RWPE2 (cell line): ENCODE results near the gene EDN2.

ENCODE experiments used
- ATAC-seq: fragments of 200-7000 bp; cut with Tn5 transposase; 3 replicates; pipeline ENCODE4 v1.9.1; 2021; ENCODE audit warnings: low read depth
- DNase-seq: peaks from one replicate; pipeline ENCODE4 v3.0.0-alpha.2; 2020; ENCODE audit warnings: low spot score
- H3K27ac ChIP-seq: fragments of 450-650 bp; 2 replicates; pipeline ENCODE4 v1.5.1; 2017; ENCODE audit warnings: mild to moderate bottlenecking; ENCODE audit not compliant: poor library complexity, severe bottlenecking
- H3K27me3 ChIP-seq: fragments of 250-450 bp; sonication (Bioruptor Pico); 2 replicates; pipeline ENCODE4 v1.5.1; 2021; ENCODE audit warnings: mild to moderate bottlenecking, moderate library complexity; ENCODE audit not compliant: insufficient read depth, poor library complexity, severe bottlenecking
- H3K36me3 ChIP-seq: fragments of 250-450 bp; sonication (Bioruptor Pico); 2 replicates; pipeline ENCODE4 v1.5.1; 2020; ENCODE audit warnings: low read depth, mild to moderate bottlenecking, moderate library complexity
- H3K4me1 ChIP-seq: fragments of 250-450 bp; sonication (Bioruptor Pico); 2 replicates; pipeline ENCODE4 v1.5.1; 2021; ENCODE audit warnings: mild to moderate bottlenecking, moderate library complexity; ENCODE audit not compliant: insufficient read depth, poor library complexity, severe bottlenecking
- H3K4me3 ChIP-seq: fragments of 250-450 bp; sonication (Bioruptor Pico); 2 replicates; pipeline ENCODE4 v1.5.1; 2021; ENCODE audit warnings: mild to moderate bottlenecking, moderate library complexity; ENCODE audit not compliant: severe bottlenecking
- H3K9me3 ChIP-seq: fragments of 250-450 bp; sonication (Bioruptor Pico); 2 replicates; pipeline ENCODE4 v1.5.1; 2021; ENCODE audit warnings: mild to moderate bottlenecking, moderate library complexity; ENCODE audit not compliant: severe bottlenecking
- TF ChIP-seq, protein P1 (sequence below): fragments of 450-650 bp; IDR thresholded peaks from one replicate; pipeline ENCODE4 v1.5.1; 2017; ENCODE audit warnings: mild to moderate bottlenecking, moderate library complexity; ENCODE audit not compliant: poor library complexity, severe bottlenecking

Gene EDN2

DNA sequence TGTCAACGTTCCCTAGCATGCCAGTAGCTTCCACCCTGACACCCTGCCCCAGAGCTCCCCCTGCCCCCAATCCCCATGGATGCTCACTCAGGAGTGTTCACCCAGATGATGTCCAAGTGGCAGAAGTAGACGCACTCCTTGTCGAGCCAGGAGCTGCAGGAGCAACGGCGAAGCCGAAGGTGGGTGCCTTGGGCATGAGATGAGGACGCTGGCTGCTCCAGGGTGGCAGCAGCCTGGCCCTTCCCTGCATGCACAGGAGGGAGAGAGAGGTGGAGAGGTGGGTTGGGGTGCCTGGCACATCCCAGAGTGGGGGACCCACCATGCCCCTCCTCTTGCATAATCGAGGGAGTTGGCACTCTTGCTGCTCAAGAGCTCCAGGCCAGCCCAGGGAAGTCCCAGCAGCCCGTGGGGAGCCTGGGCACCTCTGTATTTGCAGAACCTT is 502 bp downstream of the EDN2 start:
- Histone ChIP-seq H3K27ac (no peak overlapping the region), H3K4me3 (peak overlapping the region; percentile 9), H3K36me3 (no peaks in the 10 kb centered on the region), H3K4me1 (peaks cover 32% of the 10 kb centered on the region), H3K27me3 (no peaks in the 10 kb centered on the region), H3K9me3 (no peaks in the 10 kb centered on the region)
- ATAC-seq (no peak), DNase-seq (no peak)
- TF ChIP-seq, protein P1, sequence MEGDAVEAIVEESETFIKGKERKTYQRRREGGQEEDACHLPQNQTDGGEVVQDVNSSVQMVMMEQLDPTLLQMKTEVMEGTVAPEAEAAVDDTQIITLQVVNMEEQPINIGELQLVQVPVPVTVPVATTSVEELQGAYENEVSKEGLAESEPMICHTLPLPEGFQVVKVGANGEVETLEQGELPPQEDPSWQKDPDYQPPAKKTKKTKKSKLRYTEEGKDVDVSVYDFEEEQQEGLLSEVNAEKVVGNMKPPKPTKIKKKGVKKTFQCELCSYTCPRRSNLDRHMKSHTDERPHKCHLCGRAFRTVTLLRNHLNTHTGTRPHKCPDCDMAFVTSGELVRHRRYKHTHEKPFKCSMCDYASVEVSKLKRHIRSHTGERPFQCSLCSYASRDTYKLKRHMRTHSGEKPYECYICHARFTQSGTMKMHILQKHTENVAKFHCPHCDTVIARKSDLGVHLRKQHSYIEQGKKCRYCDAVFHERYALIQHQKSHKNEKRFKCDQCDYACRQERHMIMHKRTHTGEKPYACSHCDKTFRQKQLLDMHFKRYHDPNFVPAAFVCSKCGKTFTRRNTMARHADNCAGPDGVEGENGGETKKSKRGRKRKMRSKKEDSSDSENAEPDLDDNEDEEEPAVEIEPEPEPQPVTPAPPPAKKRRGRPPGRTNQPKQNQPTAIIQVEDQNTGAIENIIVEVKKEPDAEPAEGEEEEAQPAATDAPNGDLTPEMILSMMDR: no peak

DNA sequence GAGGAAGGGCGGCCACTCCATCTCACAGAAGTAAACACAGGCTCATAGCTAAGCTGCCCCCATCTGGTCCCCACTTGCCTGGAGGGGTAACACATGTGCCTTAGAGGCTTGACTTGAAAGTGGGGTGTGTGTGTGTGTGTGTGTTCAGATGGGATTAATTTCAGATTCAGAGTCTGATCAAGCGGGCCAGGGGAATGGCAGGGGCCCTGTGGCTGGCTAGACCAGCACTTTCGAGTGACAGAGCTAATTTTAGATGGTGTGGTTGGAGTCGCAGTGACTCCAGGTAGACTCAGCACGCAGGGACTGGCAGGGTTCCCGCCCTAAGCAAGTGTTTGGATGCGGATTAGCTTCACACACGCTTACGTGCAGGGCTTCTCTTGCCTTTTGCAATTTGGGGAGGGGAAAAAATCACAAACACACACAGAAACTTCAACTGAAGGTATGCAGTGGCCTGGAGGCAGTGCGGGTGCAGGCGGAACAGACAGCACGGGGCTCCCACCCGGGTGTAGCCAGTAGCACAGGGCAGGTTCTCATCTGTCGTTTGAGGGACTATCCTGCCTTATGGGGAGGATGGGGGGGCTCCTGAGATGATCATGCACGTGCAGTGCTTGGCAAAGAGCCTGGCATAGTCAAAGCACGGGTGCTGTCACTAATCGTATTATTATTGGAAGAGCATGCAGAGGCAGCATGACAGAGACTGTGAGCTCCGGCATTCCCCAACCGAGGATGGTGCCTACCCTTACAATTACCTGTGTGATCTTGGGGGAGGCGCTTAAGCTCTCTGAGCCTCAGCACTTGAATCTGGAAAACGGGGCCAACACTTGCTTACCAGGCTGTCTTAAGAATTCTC is 1.3 kb downstream of the EDN2 start:
- no peak overlapping the region for H3K4me3 ChIP-seq
- no peak for ATAC-seq
- no peak for DNase-seq
- H3K4me1 ChIP-seq: peaks cover 32% of the 10 kb centered on the region
- no peak overlapping the region for H3K27ac ChIP-seq
- H3K9me3 ChIP-seq: no peaks in the 10 kb centered on the region
- H3K36me3 ChIP-seq: no peaks in the 10 kb centered on the region
- TF ChIP-seq, protein P1: no peak
- H3K27me3 ChIP-seq: no peaks in the 10 kb centered on the region

DNA sequence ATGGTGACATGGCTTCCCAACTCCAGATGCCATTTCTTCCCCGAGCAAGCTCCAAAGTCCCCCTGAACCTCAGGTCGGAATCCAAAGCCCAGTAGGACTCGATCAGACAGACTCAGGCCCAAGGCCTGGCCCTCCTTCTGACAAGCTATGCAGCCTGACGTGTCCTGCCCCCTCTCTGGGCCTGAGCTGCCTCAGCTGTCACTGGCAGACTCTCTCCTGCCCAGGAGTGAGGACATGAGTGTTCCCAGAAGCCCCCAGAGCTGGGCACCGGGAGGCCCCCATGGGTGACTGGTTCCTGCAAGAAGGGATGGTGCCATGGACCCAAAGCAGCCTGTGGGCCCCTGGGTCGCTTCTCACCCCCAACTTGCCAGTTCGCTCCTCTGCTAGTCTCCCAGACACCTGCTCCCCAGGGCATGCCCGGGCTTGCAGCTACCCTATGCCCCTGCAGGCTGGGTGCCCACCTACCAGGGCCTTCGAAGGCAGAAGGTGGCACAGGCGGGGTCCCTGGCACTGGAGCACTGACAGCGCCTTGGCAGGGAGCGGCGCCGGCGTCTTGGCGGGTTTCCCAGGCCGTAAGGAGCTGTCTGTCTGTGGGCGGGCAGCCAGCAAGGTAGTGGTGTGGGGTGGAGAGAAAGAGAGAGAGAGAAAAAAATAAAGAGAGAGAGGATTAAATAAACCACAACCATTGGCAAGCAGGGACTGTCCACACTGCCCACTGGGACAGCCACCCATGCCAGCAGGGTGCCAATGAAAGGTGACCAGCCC is 2.3 kb downstream of the EDN2 start:
- H3K9me3 ChIP-seq: no peaks in the 10 kb centered on the region
- DNase-seq (peak; percentile 90), ATAC-seq (peak; percentile 42; the same call in 2 of the 3 replicates)
- no peaks in the 10 kb centered on the region for H3K36me3 ChIP-seq
- peaks cover 32% of the 10 kb centered on the region for H3K4me1 ChIP-seq
- H3K27me3 ChIP-seq: no peaks in the 10 kb centered on the region
- TF ChIP-seq, protein P1: no peak
- no peak overlapping the region for H3K4me3 ChIP-seq
- H3K27ac ChIP-seq: no peak overlapping the region

DNA sequence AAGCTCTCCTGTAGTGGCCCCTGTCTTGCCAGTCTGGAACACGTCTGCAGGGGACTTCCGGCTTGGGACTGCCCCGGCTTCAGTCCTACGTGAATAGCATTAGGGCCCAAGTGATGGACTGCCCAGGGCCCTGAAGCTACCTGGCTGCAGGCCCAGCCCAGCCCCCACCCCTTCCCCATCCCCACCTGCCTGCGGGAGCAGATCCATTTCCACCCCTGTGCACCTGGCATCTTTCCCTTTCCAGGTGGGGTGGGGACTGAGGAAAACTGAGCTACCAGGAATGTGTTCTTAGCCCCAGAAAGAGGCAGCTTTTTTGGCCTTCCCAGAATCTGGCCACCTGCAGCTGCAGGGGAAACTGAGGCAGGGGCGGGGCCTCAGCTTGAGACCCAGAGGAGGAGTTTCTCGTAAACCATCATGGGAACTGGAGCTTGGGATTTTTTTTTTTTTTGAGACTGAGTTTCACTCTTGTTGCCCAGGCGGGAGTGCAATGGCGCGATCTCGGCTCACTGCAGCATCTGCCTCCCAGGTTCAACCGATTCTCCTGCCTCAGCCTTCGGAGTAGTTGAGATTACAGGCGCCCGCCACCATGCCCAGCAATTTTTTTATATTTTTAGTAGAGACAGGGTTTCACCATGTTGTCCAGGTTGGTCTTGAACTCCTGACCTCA is 3.2 kb downstream of the EDN2 start:
- Histone ChIP-seq H3K9me3 (no peaks in the 10 kb centered on the region), H3K27ac (no peak overlapping the region), H3K27me3 (no peaks in the 10 kb centered on the region), H3K36me3 (no peaks in the 10 kb centered on the region), H3K4me3 (no peak overlapping the region), H3K4me1 (peaks cover 32% of the 10 kb centered on the region)
- TF ChIP-seq, protein P1: no peak
- DNase-seq (no peak), ATAC-seq (no peak)
